Femur (tissue), 1 donor: ENCODE measurements around the gene SAMD8.
A peak's percentile ranks its signal among the peaks of the same experiment; 100 is the strongest.

ENCODE experiments used
- DNase-seq: peaks from one replicate; pipeline ENCODE4 v3.0.0-alpha.2; 2017

SAMD8 gene

GRCh38 chr10:75228278-75228677, 116.8 kb downstream of the SAMD8 start:
- DNase-seq = no peak

- DNase-seq = no peak
Measured at GRCh38 chr10:75228834-75229233, 117.4 kb downstream of the SAMD8 start.

GRCh38 chr10:75229971-75230370, 118.5 kb downstream of the SAMD8 start:
- no peak for DNase-seq

DNA sequence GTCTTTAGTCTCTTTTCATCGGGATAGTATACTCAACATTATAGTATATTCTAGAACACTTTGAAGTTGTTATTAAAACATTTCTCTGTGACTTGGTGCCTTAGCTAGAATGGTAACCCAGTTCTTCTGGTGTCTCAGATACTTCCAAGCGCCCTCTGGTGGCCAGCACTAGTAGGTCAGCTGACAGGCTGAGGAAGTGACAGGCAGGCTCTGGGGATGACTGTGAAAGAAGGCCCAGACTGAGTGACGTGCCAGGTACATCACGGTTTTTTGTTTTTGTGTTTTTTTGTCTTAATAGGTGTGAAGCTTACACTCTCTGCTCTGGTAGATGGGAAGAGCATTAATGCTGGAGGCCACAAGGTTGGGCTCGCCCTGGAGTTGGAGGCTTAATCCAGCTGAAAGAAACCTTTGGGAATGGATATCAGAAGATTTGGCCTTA, 119.2 kb downstream of the SAMD8 start:
- peak; percentile 90 for DNase-seq
